PC-3 (cell line): ENCODE measurements around the gene ITGB3.

ENCODE experiments used
- CTCF ChIP-seq: fragments of 300-600 bp; sonication (generic); conservative IDR thresholded peaks from 2 replicates; pipeline ENCODE4 v1.5.1; 2017; ENCODE audit warnings: antibody characterized with exemption, low read depth, mild to moderate bottlenecking, low read length
- EZH2 ChIP-seq: fragments of 300-600 bp; sonication (generic); IDR thresholded peaks from one replicate; pipeline ENCODE4 v1.6.1; 2017; ENCODE audit warnings: antibody characterized with exemption, mild to moderate bottlenecking, low read length; ENCODE audit not compliant: unreplicated experiment
- EZH2phosphoT487 ChIP-seq: fragments of 300-600 bp; sonication (generic); IDR thresholded peaks from 2 replicates; pipeline ENCODE4 v1.6.1; 2018; ENCODE audit warnings: mild to moderate bottlenecking, antibody characterized with exemption, low read length, borderline replicate concordance

DNA sequence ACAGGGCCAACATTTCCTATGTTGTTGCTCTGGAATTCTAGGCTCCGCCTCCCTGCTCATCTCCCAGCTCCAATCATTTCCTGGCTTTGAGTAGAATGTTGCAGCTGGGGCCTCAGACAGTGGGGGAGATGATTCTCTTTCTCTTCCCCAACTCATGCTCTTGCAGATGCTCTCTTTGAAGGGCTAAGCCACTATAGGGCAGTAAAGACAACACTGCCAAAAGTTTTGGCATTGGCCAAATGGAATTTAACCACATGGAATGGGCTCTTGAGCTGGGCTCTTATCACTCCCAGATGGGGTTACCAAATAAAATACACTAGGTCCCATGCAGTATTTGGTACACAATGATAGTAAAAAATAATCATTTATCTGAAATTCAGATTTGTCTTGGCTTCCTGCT, 50.6 kb downstream of the ITGB3 start:
- no peak for TF ChIP-seq CTCF
- no peak for TF ChIP-seq EZH2
- TF ChIP-seq EZH2phosphoT487: no peak
